Suprapubic skin (tissue), 4 donors: Measurements from ENCODE around the gene ANKRD11. TPM values are rescaled to one million over a fixed set of nuclear protein-coding genes. Genes with fewer than 3 reads are reported as not detected.

Experiments used
- DNase-seq, 2 donors: peaks; one replicate each; pipeline ENCODE4 v3.0.0-alpha.2; 2019; ENCODE audit warnings: low spot score in 2 of 2
- H3K27ac ChIP-seq: fragments of 200-600 bp; sonication (generic); one replicate; pipeline ENCODE4 v1.5.1; 2019
- H3K27me3 ChIP-seq: fragments of 200-600 bp; sonication (generic); one replicate; pipeline ENCODE4 v1.5.1; 2019
- H3K36me3 ChIP-seq: fragments of 200-600 bp; sonication (generic); one replicate; pipeline ENCODE4 v1.5.1; 2019
- H3K4me1 ChIP-seq: fragments of 200-600 bp; sonication (generic); one replicate; pipeline ENCODE4 v1.5.1; 2019
- H3K4me3 ChIP-seq: fragments of 200-600 bp; sonication (generic); one replicate; pipeline ENCODE4 v1.5.1; 2019; ENCODE audit warnings: mild to moderate bottlenecking
- H3K9me3 ChIP-seq: fragments of 200-600 bp; sonication (generic); one replicate; pipeline ENCODE4 v1.5.1; 2019
- CTCF ChIP-seq, 2 donors: fragments of 200-600 bp in 1 of 2; fragments of 450-650 bp in 1 of 2; sonication (generic) in 1 of 2; IDR thresholded peaks; one replicate each; pipeline ENCODE4 v1.5.1; 2016 to 2019; ENCODE audit warnings: antibody characterized with exemption in 2 of 2, mild to moderate bottlenecking in 1 of 2, moderate library complexity in 1 of 2
- EP300 ChIP-seq: sonication (generic); formaldehyde crosslinking; IDR thresholded peaks from one replicate; pipeline ENCODE4 v1.6.1; 2017; ENCODE audit warnings: antibody characterized with exemption
- POLR2A ChIP-seq, 2 donors: fragments of 450-650 bp; IDR thresholded peaks; one replicate each; pipeline ENCODE4 v1.6.1; 2017; ENCODE audit warnings: antibody characterized with exemption in 2 of 2, mild to moderate bottlenecking in 2 of 2, moderate library complexity in 2 of 2
- POLR2AphosphoS5 ChIP-seq, 3 donors: sonication (generic); formaldehyde crosslinking; IDR thresholded peaks; one replicate each; pipeline ENCODE4 v1.6.1; 2017; ENCODE audit warnings: antibody characterized with exemption in 3 of 3
- WGBS: methylation state at CpG from one replicate; pipeline ENCODE4 v1.1.5; 2018; 5-methylcytosine and 5-hydroxymethylcytosine counted together
- total RNA-seq, 4 donors: library from RNA; depleted of rRNA; stranded (reverse); fragments of >200 nt; gene quantifications; one replicate each; pipeline ENCODE4 v1.1.0, GENCODE V29; 2016

The ANKRD11 gene
- total RNA-seq, 4 donors from 2014 or later, result 85.4 to 212 (median 127) TPM

DNA sequence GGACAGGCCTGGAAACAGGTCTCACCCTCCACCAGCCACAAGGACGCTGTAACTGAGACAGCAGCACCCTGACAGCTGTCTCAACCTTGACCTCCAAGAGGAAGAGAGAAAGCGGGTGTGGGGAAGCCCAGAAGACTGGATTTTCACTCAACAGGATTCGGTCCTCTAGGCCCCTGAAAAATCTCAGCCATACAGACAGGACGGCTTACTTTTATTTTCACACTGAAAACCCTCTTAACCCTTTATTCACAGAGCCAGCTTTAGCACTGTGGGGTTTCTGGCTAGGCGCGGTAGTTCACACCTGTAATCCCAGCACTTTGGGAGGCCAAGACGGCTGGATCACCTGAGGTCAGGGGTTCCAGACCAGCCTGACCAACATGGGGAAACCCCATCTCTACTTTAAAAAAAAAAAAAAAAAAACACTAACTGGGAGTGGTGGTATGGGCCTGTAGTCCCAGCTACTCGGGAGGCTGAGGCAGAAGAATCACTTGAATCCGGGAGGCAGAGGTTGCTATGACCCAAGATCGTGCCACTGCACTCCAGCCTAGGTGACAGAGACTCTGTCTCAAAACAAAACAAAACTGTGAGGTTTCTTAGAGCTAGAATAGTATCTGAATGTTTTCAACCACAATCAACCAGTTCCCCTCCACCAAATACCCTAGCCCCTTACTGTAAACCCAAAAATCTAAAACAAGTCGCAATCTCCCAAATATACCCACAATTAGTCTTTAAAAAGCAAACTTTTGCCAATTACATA, 5.3 kb downstream of the ANKRD11 start:
- H3K4me3 ChIP-seq, result no peak overlapping the region
- peaks cover 66% of the 10 kb centered on the region for H3K4me1 ChIP-seq
- no peaks in the 10 kb centered on the region for H3K9me3 ChIP-seq
- no peaks in the 10 kb centered on the region for H3K27me3 ChIP-seq
- 68% methylated on average over 11 of the region's 11 CpGs for WGBS
- no peak for TF ChIP-seq CTCF (IDR thresholded peaks at IDR 0.05)
- TF ChIP-seq EP300, result no peak
- TF ChIP-seq POLR2AphosphoS5 (IDR thresholded peaks at IDR 0.05), result no peak
- TF ChIP-seq POLR2A (IDR thresholded peaks at IDR 0.05), result no peak
- no peaks in the 10 kb centered on the region for H3K36me3 ChIP-seq
- no peak for DNase-seq
- no peak overlapping the region for H3K27ac ChIP-seq

GRCh38 chr16:89484041-89484501, 6.3 kb downstream of the ANKRD11 start:
- 82% methylated on average over 5 of the region's 5 CpGs for WGBS
- H3K4me1 ChIP-seq, result peaks cover 71% of the 10 kb centered on the region
- no peaks in the 10 kb centered on the region for H3K27me3 ChIP-seq
- no peaks in the 10 kb centered on the region for H3K9me3 ChIP-seq
- H3K36me3 ChIP-seq, result no peaks in the 10 kb centered on the region
- H3K4me3 ChIP-seq, result no peak overlapping the region
- H3K27ac ChIP-seq, result no peak overlapping the region
- no peak for TF ChIP-seq POLR2AphosphoS5 (IDR thresholded peaks at IDR 0.05)
- TF ChIP-seq EP300, result no peak
- TF ChIP-seq CTCF (IDR thresholded peaks at IDR 0.05), result no peak
- no peak for TF ChIP-seq POLR2A (IDR thresholded peaks at IDR 0.05)
- DNase-seq, result no peak

- no peak for DNase-seq
- no peak overlapping the region for H3K4me3 ChIP-seq
- no peaks in the 10 kb centered on the region for H3K36me3 ChIP-seq
- no peaks in the 10 kb centered on the region for H3K9me3 ChIP-seq
- peak overlapping the region; percentile 16 for H3K27ac ChIP-seq
- 46% methylated on average over 5 of the region's 5 CpGs for WGBS
- H3K27me3 ChIP-seq, result no peaks in the 10 kb centered on the region
- H3K4me1 ChIP-seq, result peaks cover 72% of the 10 kb centered on the region
- no peak for TF ChIP-seq POLR2AphosphoS5 (IDR thresholded peaks at IDR 0.05)
- TF ChIP-seq CTCF (IDR thresholded peaks at IDR 0.05), result no peak
- no peak for TF ChIP-seq EP300
- TF ChIP-seq POLR2A (IDR thresholded peaks at IDR 0.05), result no peak
Observed at GRCh38 chr16:89482817-89483205, 7.5 kb downstream of the ANKRD11 start.

DNA sequence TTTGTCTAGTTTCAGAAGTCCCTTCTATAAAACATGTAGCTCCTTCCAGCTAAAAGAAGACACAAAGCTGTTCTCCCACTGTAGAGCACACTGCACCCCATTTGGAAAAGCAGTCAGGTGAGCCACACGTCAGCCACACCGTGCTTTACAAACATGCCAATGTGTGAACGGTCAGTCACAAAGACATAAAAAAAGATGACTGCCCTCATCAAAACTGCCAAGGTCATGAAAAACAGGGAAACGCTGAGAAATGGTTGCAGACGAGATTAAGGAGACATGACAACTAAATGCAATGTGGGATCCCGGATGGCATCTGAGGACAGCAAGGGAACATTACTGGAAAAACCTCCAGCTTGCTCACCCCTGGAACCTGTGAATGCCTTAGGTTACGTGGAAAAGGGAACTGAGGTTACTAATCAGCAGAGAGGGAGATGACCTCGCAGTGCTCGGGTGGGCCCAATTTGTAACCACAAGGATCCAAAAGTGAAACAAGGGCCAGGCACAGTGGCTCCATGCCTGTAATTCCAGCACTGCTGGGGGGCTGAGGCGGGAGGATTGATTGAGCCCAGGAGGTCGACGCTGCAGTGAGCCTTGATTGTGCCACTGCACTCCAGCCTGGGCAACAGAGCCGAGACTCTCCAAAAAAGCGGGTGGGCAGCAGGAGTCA, 8.1 kb downstream of the ANKRD11 start:
- no peak for TF ChIP-seq POLR2AphosphoS5 (IDR thresholded peaks at IDR 0.05)
- TF ChIP-seq CTCF (IDR thresholded peaks at IDR 0.05), result no peak
- no peak for TF ChIP-seq EP300
- TF ChIP-seq POLR2A (IDR thresholded peaks at IDR 0.05), result no peak
- no peak for DNase-seq
- Histone ChIP-seq H3K9me3 (no peaks in the 10 kb centered on the region), H3K4me1 (peaks cover 72% of the 10 kb centered on the region), H3K4me3 (no peak overlapping the region), H3K27ac (peak overlapping the region; percentile 16), H3K27me3 (no peaks in the 10 kb centered on the region), H3K36me3 (no peaks in the 10 kb centered on the region)
- 45% methylated on average over 14 of the region's 14 CpGs for WGBS

GRCh38 chr16:89481356-89481955, 8.9 kb downstream of the ANKRD11 start:
- TF ChIP-seq EP300, result no peak
- TF ChIP-seq CTCF (IDR thresholded peaks at IDR 0.05), result no peak
- TF ChIP-seq POLR2AphosphoS5 (IDR thresholded peaks at IDR 0.05), result no peak
- no peak for TF ChIP-seq POLR2A (IDR thresholded peaks at IDR 0.05)
- H3K27ac ChIP-seq, result peak overlapping the region; percentile 2
- 69% methylated on average over 13 of the region's 13 CpGs for WGBS

More at GRCh38 chr16:89481356-89481955, 8.9 kb downstream of the ANKRD11 start:
- no peak for DNase-seq
- Histone ChIP-seq H3K4me3 (no peak overlapping the region), H3K27me3 (no peaks in the 10 kb centered on the region), H3K36me3 (no peaks in the 10 kb centered on the region), H3K9me3 (no peaks in the 10 kb centered on the region), H3K4me1 (peaks cover 80% of the 10 kb centered on the region)
